GM18858 (cell line): ENCODE results near the gene ST6GAL1.
"Not testable (repeated sequence)": the region's sequence is repeated elsewhere in the genome, so short reads cannot be mapped to it uniquely, and the experiment has no call there.

ENCODE experiments used
- ATAC-seq: cut with Tn5 transposase; IDR thresholded peaks from one replicate; pipeline ENCODE4 v1.9.1; 2021; ENCODE audit not compliant: unreplicated experiment

The ST6GAL1 gene, protein sequence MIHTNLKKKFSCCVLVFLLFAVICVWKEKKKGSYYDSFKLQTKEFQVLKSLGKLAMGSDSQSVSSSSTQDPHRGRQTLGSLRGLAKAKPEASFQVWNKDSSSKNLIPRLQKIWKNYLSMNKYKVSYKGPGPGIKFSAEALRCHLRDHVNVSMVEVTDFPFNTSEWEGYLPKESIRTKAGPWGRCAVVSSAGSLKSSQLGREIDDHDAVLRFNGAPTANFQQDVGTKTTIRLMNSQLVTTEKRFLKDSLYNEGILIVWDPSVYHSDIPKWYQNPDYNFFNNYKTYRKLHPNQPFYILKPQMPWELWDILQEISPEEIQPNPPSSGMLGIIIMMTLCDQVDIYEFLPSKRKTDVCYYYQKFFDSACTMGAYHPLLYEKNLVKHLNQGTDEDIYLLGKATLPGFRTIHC

DNA sequence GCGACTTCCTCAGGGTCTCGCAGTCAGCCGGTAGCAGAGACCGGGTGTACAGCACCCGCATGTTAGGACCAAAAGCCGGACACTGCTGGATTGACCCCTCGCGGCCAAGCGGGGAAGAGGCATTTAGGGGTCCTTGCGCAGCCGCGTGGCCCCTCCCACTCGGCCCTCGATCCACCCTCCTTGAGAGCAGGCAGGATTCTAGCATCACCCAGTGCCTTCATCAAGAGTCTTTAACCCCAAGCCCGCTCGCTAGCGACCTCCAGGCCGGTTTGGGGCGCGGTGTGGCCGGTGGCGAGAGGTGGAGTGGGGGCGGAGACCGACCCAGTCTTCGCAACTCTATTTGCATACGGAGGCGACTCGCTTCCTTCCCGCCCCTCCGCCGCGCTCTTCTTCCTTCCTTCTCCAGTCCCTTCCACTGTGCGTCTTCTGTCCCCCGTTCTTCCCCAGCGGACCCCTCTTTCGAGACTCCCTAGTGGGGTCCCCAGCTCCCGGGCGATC, at the start of gene ST6GAL1:
Gene ST6GAL1 (plus strand): TSS at position 384 of the 498 bp plus-strand sequence. CDS start 112,178 bp downstream, outside the sequence.
- ATAC-seq, result peak; percentile 35

DNA sequence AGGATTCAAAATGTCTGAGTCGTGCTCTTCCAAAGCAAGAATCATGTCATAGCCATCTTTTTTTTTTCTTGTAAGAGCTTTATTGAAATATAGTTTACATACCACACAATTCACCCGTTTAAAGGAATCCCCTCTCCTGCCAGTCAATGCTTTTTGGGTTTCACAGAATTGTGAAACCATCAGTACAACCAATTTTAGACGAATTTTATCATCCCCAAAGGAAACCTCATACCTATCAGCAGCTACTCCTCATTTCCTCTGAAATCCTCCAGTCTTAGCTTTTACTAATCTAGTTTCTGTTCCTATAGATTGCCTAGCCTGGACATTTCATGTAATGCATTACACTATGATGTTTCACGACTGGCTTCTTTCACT, 48.2 kb upstream of the ST6GAL1 start:
- ATAC-seq, result no peak

DNA sequence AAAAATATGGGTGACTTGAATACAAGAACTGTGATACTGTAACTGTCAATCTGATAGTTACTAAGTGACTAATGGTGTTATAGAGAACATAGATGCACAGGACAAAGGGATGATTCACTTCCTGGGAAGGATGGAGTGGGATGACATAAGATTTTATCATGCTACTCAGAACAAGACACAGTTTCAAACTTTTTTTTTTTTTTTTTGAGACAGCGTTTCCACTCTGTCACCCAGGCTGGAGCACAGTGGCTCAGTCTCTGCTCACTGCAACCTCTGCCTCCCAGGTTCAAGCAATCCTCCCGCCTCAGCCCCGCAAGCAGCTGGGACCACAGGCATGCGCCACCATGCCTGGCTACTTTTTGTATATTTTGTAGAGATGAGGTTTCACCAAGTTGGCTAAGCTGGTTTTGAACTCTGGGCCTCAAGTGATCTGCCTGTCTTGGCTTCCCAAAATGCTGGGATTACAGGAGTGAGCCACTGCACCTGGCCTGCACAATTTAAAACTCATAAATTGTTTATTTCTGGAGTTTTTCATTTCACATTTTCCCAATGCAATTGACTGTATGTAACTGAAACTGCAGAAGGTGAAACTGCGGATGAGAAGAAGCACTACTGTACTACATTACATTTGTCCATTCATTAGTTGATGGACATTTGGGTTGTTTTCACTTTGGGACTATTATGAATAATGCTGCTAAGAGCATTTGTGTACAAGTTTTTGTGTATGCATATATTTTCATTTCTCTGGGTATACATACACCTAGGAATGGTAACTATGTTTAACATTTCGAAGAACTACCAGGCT, 47.2 kb upstream of the ST6GAL1 start:
- no peak for ATAC-seq

DNA sequence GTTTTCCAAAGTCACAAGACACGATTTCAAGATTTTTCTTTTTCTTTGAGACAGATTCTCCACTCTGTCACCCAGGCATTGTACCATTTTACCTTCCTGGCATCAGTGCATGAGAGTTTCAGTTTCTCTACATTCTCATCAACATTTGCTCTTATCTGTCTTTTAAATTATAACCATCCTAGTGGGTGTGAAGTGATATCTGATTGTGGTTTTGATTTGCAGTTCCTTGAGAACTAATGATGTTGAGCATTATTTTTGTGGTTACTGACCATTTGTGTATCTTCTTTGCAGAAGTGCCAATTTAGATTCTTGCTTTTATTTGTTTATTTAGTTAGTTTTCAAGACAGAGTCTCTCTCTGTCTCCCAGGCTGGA, 46.7 kb upstream of the ST6GAL1 start:
- ATAC-seq, result no peak

DNA sequence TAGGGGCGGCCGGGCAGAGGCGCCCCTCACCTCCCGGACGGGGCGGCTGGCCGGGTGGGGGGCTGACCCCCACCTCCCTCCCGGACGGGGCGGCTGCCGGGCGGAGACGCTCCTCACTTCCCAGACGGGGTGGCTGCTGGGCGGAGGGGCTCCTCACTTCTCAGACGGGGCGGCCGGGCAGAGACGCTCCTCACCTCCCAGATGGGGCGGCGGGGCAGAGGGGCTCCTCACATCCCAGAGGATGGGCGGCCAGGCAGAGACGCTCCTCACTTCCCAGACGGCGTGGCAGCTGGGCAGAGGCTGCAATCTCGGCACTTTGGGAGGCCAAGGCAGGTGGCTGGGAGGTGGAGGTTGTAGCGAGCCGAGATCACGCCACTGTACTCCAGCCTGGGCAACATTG, 45.5 kb upstream of the ST6GAL1 start:
- ATAC-seq, result not testable (repeated sequence)

DNA sequence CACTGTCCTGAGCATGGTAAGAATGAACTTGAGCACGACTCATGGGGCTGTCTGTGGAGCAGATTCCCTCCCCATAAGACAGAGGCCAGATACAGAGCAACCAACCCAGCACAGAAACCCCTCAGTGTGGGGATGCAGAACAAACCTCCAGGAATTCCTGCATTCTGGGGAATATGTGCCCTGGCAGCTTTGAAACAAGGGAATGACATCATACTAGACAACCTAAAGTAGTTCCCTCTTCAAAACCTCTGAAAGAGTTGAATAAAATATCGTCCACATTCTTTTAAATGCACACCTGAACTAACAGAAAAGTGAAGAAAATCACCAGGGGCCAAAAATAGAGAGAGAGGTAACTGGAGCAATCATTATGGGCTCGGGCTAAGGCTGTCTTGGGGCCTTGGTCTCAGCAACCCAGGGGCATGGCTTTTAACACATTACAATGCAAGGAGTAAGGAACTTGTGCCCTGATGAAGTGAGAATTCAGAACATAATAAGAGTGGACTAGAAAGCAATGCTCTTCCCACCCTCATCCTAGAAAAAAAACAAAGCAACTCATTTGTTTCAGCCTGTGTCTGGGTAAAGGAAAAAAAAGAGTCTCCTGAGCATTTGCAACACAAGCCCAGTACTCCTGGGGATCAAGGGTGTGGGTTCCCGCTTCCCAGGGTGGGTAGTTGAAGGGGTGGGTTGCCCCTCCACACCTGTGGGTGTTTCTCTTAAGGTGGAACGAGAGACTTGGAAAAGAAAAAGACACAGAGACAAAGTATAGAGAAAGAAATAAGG, 43.9 kb upstream of the ST6GAL1 start:
- ATAC-seq, result no peak

DNA sequence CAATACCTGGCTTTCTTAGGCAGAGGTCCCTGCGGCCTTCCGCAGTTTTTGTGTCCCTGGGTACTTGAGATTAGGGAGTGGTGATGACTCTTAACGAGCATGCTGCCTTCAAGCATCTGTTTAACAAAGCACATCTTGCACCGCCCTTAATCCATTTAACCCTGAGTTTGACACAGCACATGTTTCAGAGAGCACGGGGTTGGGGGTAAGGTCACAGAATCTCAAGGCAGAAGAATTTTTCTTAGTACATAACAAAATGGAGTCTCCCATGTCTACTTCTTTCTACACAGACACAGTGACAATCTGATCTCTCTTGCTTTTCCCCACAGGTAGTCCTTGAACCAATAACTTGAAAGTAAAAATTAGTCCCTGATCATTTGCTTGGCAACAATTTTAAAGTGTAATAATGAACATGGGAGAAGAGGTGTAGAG, 42.8 kb upstream of the ST6GAL1 start:
- not testable (repeated sequence) for ATAC-seq

DNA sequence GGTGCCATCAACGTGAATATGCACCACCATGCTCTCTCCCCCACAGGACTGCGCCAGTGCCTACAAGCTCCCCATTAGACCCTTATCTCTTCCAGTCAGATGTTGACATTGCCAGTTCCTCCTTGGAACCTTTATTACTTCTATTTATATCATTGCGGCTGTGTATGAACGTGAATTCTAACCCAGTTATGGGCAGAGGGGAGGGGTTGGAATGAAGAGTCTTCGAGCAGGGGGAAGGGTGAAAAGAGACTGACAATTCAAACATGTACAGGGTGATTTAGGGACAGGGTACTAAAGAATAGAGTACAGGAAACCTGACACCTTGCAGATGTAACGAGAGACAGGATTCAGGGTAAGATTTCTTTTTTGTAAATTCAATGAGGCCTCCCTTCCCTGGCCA, 41.8 kb upstream of the ST6GAL1 start:
- ATAC-seq, result no peak

DNA sequence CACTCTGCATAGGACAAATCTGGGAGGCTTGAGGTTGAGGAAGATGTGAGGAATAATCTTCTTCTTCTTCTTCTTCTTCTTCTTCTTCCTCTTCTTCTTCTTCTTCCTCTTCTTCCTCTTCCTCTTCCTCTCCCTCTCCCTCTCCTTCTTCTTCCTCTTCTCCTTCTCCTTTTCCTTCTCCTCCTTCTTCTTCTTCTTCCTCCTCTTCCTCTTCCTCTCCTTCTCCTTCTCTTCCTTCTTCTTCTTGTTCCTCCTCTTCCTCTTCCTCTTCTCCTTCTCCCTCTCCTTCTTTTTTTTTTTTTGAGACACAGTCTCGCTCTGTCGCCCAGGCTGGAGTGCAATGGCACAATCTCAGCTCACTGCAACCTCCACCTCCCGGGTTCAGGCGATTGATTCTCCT, 40.6 kb upstream of the ST6GAL1 start:
- not testable (repeated sequence) for ATAC-seq

DNA sequence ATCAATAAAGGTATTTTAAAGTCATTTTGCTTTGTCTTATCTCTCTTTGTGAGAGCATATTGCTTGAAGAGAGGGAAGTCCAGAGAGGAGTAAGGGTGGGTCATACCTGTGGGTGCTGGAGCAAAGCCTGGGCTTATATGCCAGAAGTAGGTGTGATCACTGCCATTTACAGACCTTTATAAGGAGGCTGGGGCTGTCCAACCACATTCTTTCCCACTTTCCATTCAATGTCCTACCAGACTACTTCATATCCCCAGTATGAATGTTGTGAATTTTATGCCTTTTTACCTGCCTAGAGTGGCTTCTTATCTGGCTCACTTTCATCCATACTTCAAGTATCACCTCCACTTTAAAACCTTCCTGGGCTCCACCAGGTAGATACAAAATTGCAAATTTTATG, 39.4 kb upstream of the ST6GAL1 start:
- ATAC-seq, result no peak

DNA sequence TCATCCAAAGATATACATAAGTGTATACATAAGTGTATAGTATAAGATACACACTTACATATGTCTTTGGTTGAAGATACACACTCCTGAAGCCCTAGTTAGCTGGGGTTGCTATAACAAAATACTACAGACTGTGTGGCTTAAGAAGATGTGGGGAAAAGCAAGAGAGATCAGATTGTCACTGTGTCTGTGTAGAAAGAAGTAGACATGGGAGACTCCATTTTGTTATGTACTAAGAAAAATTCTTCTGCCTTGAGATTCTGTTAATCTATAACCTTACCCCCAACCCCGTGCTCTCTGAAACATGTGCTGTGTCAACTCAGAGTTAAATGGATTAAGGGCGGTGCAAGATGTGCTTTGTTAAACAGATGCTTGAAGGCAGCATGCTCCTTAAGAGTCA, 37.3 kb upstream of the ST6GAL1 start:
- not testable (repeated sequence) for ATAC-seq

DNA sequence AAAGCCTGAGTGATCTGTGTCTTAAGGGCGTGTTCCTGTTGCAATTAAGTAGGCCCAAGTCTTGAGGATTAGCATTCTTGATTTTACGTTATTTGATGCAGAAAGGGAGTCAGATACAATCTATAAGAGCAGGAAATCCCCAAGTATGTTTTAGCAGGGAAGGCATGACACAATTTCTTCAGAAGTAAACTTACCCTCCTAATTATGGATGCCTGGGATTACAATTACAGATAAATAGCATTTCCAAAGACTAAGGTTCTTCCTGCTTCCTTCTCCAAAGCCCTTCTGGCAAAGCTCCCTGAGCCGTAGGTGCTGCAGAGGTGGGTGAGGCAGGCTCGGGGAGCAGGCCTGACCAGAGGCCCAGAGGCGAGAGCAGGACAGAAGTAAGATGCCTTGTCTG, 34.9 kb upstream of the ST6GAL1 start:
- ATAC-seq, result no peak

DNA sequence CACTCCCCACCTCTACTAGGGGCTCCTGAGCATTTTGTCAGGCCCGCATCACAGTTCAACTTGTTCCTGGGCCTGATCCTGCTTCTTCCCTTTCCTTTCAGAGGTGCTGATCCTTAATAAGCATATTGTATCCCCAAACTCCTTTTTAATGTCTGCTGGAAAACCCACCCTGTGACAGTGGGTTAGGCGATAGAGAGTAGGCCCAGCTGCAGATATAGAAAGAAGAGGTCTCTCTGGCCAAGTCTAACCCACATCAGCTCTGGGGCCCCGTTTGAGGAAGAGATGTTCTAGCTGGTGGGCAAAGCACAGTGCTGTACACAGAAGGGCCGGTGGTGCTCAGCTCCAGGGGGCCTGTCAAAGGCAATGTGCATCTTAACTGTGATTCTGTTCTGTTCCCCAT, 34.3 kb upstream of the ST6GAL1 start:
- no peak for ATAC-seq

DNA sequence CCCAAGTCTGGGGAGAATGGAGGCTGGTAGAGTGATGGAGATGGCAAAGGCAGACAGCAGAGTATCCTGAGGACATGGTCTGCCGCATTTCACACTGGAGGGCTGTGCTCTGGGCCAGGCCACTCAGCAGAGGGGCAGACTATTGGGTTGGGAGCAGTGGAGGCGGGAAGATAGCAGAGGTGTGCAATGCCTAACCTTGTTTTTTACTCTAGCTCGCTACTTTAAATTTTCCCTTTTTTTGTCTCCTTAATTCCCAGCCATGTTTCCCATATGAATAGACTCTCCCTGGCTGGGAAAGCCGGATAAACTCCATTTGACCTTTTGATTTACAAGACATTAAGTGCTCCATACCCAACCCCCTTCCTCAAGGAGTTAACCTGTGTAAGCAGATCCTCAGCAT, 33.5 kb upstream of the ST6GAL1 start:
- no peak for ATAC-seq

DNA sequence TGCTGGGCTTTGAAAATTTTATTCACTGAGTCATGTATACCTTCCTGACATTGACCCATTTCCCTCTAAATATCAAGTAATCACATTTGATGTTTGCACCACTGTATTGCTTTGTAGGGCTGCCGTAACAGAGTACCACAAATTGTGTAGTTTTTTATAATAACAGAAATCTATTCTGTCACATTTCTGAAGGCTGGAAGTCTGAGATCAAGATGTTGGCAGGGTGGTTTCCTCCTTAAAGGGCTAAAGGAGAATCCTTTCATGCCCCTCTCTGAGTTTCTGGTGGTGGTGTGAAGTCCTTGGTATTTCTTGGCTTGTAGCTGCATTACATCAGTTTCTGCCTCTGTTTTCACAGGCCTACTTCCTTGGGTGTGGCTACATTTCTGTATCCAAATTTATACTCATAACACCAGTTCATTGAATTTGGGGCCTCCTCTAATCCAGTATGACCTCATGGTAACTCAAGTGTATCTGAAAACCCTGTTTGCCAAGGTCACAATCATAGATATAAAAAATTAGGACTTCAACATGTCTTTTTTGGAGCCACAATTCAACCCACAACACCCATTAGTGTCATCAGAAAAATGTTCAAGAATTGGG, 29.1 kb upstream of the ST6GAL1 start:
- ATAC-seq, result no peak

DNA sequence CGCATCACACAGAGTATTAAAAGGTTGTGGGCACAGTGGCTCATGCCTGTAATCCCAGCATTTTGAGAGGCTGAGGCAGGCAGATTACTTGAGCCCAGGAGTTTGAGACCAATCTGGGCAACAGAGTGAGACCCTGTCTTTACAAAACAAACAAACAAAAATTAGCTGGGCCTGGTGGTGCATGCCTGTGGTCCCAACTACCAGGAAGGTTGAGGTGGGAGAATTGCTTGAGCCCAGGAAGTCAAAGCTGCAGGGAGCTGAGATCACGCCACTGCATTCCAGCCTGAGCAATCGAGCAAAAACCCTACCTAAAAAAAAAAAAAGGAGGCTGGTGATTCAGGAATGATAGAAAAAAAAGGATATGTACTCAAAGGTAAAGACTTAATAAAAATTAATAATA, 28.2 kb upstream of the ST6GAL1 start:
- no peak for ATAC-seq

DNA sequence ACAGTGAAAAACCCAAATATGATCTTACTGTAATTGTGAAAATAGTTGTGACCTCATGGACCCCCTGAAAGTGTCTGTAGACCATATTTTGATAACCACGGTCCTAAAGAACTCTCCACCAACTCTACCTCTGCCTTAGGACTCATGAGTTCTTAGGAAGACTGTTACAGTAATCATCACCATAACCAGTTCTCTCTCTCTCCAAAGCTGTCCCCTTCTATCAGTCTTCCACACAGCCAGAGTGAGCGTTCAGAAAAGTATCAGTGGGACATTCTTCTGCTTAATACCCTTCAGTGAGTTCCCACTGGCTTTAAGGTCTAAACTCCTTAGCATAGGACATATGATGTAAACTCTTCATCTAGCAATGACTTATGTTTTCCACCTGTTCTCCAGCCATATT, 27.6 kb upstream of the ST6GAL1 start:
- no peak for ATAC-seq

DNA sequence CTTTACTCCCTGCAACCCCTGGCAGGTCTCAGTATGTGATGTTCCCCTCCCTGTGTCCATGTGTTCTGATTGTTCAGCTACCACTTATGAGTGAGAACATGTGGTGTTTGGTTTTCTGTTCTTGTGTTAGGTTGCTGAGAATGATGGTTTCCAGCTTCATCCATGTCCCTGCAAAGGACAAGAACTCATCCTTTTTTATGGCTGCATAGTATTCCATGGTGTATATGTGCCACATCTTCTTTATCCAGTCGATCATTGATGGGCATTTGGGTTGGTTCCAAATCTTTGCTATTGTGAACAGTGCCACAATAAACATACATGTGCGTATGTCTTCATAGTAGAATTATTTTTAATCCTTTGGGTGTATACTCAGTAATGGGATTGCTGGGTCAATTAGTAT, 26.6 kb upstream of the ST6GAL1 start:
- ATAC-seq, result not testable (repeated sequence)

DNA sequence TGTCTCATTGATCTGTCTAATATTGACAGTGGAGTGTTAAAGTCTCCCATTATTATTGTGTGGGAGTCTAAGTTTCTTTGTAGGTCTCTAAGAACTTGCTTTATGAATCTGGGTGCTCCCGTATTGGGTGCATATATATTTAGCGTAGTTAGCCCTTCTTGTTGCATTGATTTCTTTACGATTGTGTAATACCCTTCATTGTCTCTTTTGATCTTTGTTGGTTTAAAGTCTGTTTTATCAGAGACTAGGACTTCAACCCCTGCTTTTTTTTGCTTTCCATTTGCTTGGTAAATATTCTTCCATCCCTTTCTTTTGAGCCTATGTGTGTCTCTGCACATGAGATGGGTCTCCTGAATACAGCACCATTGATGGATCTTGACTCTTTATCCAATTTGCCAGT, 23.3 kb upstream of the ST6GAL1 start:
- ATAC-seq, result not testable (repeated sequence)

DNA sequence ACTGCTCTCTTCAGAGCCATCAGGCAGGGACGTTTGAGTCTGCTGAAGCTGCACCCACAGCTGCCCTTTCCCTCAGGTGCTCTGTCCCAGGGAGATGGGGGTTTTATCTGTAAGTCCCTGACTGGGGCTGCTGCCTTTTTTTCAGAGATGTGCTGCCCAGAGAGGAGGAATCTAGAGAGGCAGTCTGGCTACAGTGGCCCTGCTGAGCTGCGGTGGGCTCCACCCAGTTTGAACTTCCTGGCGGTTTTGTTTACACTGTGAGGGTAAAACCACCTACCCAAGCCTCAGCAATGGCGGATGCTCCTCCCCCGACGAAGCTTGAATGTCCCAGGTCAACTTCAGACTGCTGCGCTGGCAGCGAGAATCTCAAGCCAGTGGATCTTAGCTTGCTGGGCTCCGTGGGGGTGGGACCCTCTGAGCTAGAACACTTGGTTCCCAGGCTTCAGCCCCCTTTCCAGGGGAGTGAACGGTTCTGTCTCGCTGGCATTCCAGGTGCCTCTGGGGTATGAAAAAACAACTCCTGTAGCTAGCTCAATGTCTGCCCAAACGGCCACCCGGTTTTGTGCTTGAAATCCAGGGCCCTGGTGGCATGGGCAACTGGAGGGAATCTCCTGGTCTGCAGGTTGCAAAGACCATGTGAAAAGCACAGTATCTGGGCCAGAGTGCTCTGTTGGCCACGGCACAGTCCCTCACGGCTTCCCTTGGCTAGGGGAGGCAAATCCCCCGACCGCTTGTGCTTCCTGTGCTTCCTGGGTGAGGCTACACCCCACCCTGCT, 21.1 kb upstream of the ST6GAL1 start:
- no peak for ATAC-seq
